Measurements from ENCODE around the gene MVD. TPM values are rescaled to one million over a fixed set of nuclear protein-coding genes. Genes with fewer than 3 reads are reported as not detected.
A peak's percentile ranks its signal among the peaks of the same experiment; 100 is the strongest.

The MVD gene
- total and polyA plus RNA-seq, 2 of the 13 experiments (the other 11 are each of a cell fraction or from before 2014, with no cell fraction given), result 28.1 to 187 TPM

- no peak for TF ChIP-seq MYPOP (CRISPR knock-in tag; IDR thresholded peaks at IDR 0.05)
- TF ChIP-seq, protein P1, sequence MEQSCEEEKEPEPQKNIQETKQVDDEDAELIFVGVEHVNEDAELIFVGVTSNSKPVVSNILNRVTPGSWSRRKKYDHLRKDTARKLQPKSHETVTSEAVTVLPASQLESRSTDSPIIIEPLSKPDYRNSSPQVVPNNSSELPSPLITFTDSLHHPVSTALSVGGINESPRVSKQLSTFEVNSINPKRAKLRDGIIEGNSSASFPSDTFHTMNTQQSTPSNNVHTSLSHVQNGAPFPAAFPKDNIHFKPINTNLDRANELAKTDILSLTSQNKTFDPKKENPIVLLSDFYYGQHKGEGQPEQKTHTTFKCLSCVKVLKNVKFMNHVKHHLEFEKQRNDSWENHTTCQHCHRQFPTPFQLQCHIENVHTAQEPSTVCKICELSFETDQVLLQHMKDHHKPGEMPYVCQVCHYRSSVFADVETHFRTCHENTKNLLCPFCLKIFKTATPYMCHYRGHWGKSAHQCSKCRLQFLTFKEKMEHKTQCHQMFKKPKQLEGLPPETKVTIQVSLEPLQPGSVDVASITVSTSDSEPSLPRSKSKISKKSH (CRISPR knock-in tag; IDR thresholded peaks at IDR 0.05; ENCODE audit: borderline replicate concordance), result no peak
- 0 out of 2 replicates have a peak, but pooled peaks have one; percentile 50 for TF ChIP-seq ZNF431 (CRISPR knock-in tag; IDR thresholded peaks at IDR 0.05; ENCODE audit: borderline replicate concordance, low read depth)
- TF ChIP-seq TOE1 (CRISPR knock-in tag; IDR thresholded peaks at IDR 0.05), result no peak; the same call in 1 of the 2 replicates
- no peak for TF ChIP-seq ZNF678 (CRISPR knock-in tag; IDR thresholded peaks at IDR 0.05)
- TF ChIP-seq ARNT2 (CRISPR knock-in tag; IDR thresholded peaks at IDR 0.05; ENCODE audit: low read depth), result peak; percentile 96
- TF ChIP-seq, protein P2, sequence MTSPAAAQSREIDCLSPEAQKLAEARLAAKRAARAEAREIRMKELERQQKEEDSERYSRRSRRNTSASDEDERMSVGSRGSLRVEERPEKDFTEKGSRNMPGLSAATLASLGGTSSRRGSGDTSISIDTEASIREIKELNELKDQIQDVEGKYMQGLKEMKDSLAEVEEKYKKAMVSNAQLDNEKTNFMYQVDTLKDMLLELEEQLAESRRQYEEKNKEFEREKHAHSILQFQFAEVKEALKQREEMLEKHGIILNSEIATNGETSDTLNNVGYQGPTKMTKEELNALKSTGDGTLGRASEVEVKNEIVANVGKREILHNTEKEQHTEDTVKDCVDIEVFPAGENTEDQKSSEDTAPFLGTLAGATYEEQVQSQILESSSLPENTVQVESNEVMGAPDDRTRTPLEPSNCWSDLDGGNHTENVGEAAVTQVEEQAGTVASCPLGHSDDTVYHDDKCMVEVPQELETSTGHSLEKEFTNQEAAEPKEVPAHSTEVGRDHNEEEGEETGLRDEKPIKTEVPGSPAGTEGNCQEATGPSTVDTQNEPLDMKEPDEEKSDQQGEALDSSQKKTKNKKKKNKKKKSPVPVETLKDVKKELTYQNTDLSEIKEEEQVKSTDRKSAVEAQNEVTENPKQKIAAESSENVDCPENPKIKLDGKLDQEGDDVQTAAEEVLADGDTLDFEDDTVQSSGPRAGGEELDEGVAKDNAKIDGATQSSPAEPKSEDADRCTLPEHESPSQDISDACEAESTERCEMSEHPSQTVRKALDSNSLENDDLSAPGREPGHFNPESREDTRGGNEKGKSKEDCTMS (CRISPR knock-in tag; conservative IDR thresholded peaks at IDR 0.05), result no peak
- no peak for TF ChIP-seq NR3C1 (CRISPR knock-in tag; IDR thresholded peaks at IDR 0.05)
- no peak for TF ChIP-seq PCBP1 (IDR thresholded peaks at IDR 0.05; ENCODE audit: borderline replicate concordance, low read depth, low read length)
- TF ChIP-seq IKZF1 (IDR thresholded peaks at IDR 0.05), result no peak
- no peak for TF ChIP-seq ZNF264 (CRISPR knock-in tag; IDR thresholded peaks at IDR 0.05)
- peak; percentile 31; the same call in 1 of the 2 replicates for TF ChIP-seq ZNF580 (CRISPR knock-in tag; IDR thresholded peaks at IDR 0.05; ENCODE audit: borderline replicate concordance, low read depth)
- TF ChIP-seq PITX1 (CRISPR knock-in tag; IDR thresholded peaks at IDR 0.05), result no peak
- no peak for TF ChIP-seq HNRNPH1 (optimal IDR thresholded peaks at IDR 0.05; ENCODE audit: low read depth, low read length)
- TF ChIP-seq ZNF773 (CRISPR knock-in tag; IDR thresholded peaks at IDR 0.05; ENCODE audit: borderline replicate concordance), result no peak; the same call in 1 of the 2 replicates
- TF ChIP-seq ZMYM3 (CRISPR knock-in tag; IDR thresholded peaks at IDR 0.05), result no peak
- TF ChIP-seq AGO1 (IDR thresholded peaks at IDR 0.05; ENCODE audit: low read depth, low read length, poor library complexity, severe bottlenecking), result no peak
- TF ChIP-seq DNMT3B (CRISPR knock-in tag; conservative IDR thresholded peaks at IDR 0.05), result no peak
- TF ChIP-seq, protein P3, sequence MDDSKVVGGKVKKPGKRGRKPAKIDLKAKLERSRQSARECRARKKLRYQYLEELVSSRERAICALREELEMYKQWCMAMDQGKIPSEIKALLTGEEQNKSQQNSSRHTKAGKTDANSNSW (CRISPR knock-in tag; IDR thresholded peaks at IDR 0.05; ENCODE audit: borderline replicate concordance), result 0 out of 2 replicates have a peak, but pooled peaks have one; percentile 71
- peak; percentile 86 for TF ChIP-seq CCDC6 (CRISPR knock-in tag; IDR thresholded peaks at IDR 0.05)
- TF ChIP-seq ZNF891 (CRISPR knock-in tag; IDR thresholded peaks at IDR 0.05), result peak; percentile 52; the same call in 1 of the 2 replicates
- no peak for TF ChIP-seq PAWR (CRISPR knock-in tag; IDR thresholded peaks at IDR 0.05; ENCODE audit: borderline replicate concordance)
- TF ChIP-seq YEATS2 (CRISPR knock-in tag; IDR thresholded peaks at IDR 0.05; ENCODE audit: borderline replicate concordance), result peak; percentile 89
Measured at GRCh38 chr16:88706229-88706964, 43.5 kb upstream of the MVD start, which contains the start of the genes CTU2 and RNF166 (continued).

All from HepG2 (cell line).